ENCODE data around the gene PAK5.

- TF ChIP-seq CTCF (conservative IDR thresholded peaks at IDR 0.05; ENCODE audit: low read depth, low read length) (no peak), EZH2phosphoT487 (IDR thresholded peaks at IDR 0.05; ENCODE audit: borderline replicate concordance, low read length) (no peak)
Observed at GRCh38 chr20:9626357-9626756, 212.5 kb downstream of the PAK5 start.

Data from PC-3 (cell line).